Activated B cell treated with CpG ODN at 0.5 μM for 24 hours (primary cell): ENCODE data around the gene ISM2. TPM values are rescaled to one million over a fixed set of nuclear protein-coding genes. Genes with fewer than 3 reads are reported as not detected.

Experiments
- ATAC-seq: fragments of 200-7000 bp; cut with Tn5 transposase; one replicate; pipeline ENCODE4 v1.10.0; 2021; ENCODE audit warnings: low read depth, mild to moderate bottlenecking, moderate library complexity
- CTCF ChIA-PET: fragments of 350-600 bp; sonication (Branson Sonifier 250); formaldehyde crosslinking; loops from one replicate; lab custom pipeline; 2021; ENCODE audit warnings: antibody characterized with exemption; lab: Charles Lee
- POLR2A ChIA-PET: fragments of 350-600 bp; sonication (Branson Sonifier 250); formaldehyde crosslinking; loops from one replicate; lab custom pipeline; 2021; ENCODE audit warnings: antibody characterized with exemption; lab: Charles Lee
- DNase-seq: peaks from one replicate; pipeline ENCODE4 v3.0.0; 2022
- H3K27ac Mint-ChIP-seq: one replicate; pipeline ENCODE4 v1.8.0; 2020; ENCODE audit warnings: mixed read lengths
- H3K27me3 Mint-ChIP-seq: one replicate; pipeline ENCODE4 v1.8.0; 2021; ENCODE audit warnings: mixed read lengths
- H3K36me3 Mint-ChIP-seq: one replicate; pipeline ENCODE4 v1.8.0; 2021; ENCODE audit warnings: low read depth, mixed read lengths
- H3K4me1 Mint-ChIP-seq: one replicate; pipeline ENCODE4 v1.8.0; 2021; ENCODE audit warnings: mixed read lengths
- H3K4me3 Mint-ChIP-seq: one replicate; pipeline ENCODE4 v1.8.0; 2020; ENCODE audit warnings: mild to moderate bottlenecking, mixed read lengths
- H3K9me3 Mint-ChIP-seq: one replicate; pipeline ENCODE4 v1.8.0; 2020; ENCODE audit warnings: mixed read lengths
- CTCF ChIP-seq: fragments of 200-600 bp; IDR thresholded peaks from one replicate; pipeline ENCODE4 v1.8.0; 2022; ENCODE audit warnings: antibody characterized with exemption, mild to moderate bottlenecking
- intact Hi-C: fragments of 100-400 bp; cut with micrococcal nuclease; formaldehyde crosslinking; loops from one replicate; pipeline ENCODE4 v1.15.1; 2024
- total RNA-seq: library from RNA; stranded (reverse); gene quantifications from 2 replicates; pipeline ENCODE4 v1.2.3, GENCODE V29; 2022

Gene ISM2
- total RNA-seq, 1 donor from 2014 or later, result not detected

DNA sequence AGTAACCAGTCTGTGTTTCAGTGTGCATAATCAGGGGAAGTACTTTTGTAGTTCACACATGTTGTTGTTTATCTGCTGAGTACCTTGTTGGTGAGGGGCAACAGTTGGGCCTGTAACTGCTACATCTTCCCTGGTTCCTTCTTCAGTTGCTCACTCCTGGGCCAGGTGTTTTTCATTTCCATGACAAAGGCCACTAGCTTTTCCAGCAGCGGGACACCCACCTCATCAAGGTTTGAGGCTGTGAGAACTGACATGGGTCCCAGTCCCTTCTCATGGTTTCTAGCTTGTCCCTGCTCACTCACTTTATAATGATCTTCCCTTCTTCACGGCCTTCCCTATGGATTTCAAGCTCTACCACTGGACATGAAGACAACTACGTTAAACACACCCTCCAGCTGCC, 73.8 kb downstream of the ISM2 start:
- DNase-seq (no peak), ATAC-seq (no peak)
- no peak for TF ChIP-seq CTCF
- Mint-ChIP-seq H3K27me3 (no peaks in the 10 kb centered on the region), H3K4me3 (no peak overlapping the region), H3K36me3 (peaks cover 86% of the 10 kb centered on the region), H3K9me3 (peaks cover 3% of the 10 kb centered on the region), H3K27ac (no peak overlapping the region), H3K4me1 (no peaks in the 10 kb centered on the region)
- intact Hi-C loops, result no loop called here
- CTCF ChIA-PET, result no interaction called here
- POLR2A ChIA-PET, result no interaction called here

Other genes starting within 250 kb of the ISM2 start
- gene NGB, start 227.6 kb downstream of the ISM2 start, total RNA-seq, result not detected in 2 replicates
- gene POMT2, start 177.9 kb downstream of the ISM2 start, total RNA-seq, result 28.7 and 30.8 TPM in 2 replicates
- gene GSTZ1, start 177.8 kb downstream of the ISM2 start, total RNA-seq, result 17.5 and 22.2 TPM in 2 replicates
- gene TMED8, start 121.7 kb downstream of the ISM2 start, total RNA-seq, result 29.9 and 31.3 TPM in 2 replicates
- gene SAMD15, start 121.4 kb downstream of the ISM2 start, total RNA-seq, result 0.71 and 1.00 TPM in 2 replicates
- 0.27 and 1.0 TPM in 2 replicates for gene NOXRED1, start 75.3 kb downstream of the ISM2 start, total RNA-seq
- 15.1 and 15.3 TPM in 2 replicates for gene VIPAS39, start 41.2 kb downstream of the ISM2 start, total RNA-seq
- gene AHSA1, start 40.7 kb downstream of the ISM2 start, total RNA-seq, result 169 and 175 TPM in 2 replicates
- 34.1 and 43.8 TPM in 2 replicates for gene SPTLC2, start 117.8 kb upstream of the ISM2 start, total RNA-seq
- gene ALKBH1, start 209.2 kb upstream of the ISM2 start, total RNA-seq, result 14.4 and 18.0 TPM in 2 replicates
- 58.6 and 61.7 TPM in 2 replicates for gene SLIRP, start 209.3 kb upstream of the ISM2 start, total RNA-seq